ENCODE data around the gene FCAMR. TPM values are rescaled to one million over a fixed set of nuclear protein-coding genes. Genes with fewer than 3 reads are reported as not detected.

The FCAMR gene
- total RNA-seq, 2 donors from 2014 or later, result not detected

DNA sequence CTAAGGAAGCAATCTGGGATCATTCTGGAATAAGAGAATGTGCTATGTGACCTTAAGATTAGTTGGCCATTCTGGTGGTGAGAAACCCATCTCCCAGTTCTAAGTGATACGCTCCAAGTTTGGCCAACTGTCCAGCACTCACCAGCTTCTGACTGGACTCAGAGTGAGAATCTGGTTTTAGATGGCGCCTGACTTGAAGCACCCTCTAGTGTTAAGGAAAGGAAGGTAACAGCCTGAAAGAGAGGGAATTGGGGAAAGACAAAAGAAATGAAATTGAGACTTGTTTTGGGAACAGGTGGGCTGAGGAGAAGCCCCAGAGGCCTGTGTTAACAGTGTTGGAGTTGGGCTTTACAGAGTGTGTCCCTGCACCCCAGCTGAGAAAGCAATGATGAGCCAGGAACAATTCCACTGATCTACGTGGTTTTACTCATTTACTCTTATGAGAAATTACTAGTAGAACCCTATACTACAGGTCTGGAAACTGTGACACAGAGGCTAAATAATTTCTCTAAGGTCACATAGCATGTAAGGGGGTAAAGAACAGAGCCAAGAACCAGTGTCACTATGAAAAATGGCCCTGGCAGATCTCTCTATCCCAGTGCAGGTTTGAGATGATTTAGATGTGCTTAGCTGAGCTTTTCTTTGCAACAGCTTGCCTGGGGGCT lies 9.3 kb upstream of the FCAMR start:
- no peaks in the 10 kb centered on the region for H3K4me1 ChIP-seq
- H3K9me3 ChIP-seq, result no peaks in the 10 kb centered on the region
- no peaks in the 10 kb centered on the region for H3K36me3 ChIP-seq
- no peak overlapping the region for H3K27ac ChIP-seq
- no peak for DNase-seq (ENCODE audit: low spot score)
- H3K4me3 ChIP-seq, result no peak overlapping the region
- peak in 1 of 2 donors; percentile 42 for TF ChIP-seq CTCF (IDR thresholded peaks at IDR 0.05)
- H3K27me3 ChIP-seq, result no peaks in the 10 kb centered on the region

GRCh38 chr1:206978259-206978658 lies 8.0 kb upstream of the FCAMR start:
- Histone ChIP-seq H3K4me1 (no peaks in the 10 kb centered on the region), H3K27ac (no peak overlapping the region), H3K9me3 (no peaks in the 10 kb centered on the region), H3K36me3 (no peaks in the 10 kb centered on the region), H3K4me3 (no peak overlapping the region), H3K27me3 (no peaks in the 10 kb centered on the region)
- no peak for DNase-seq (ENCODE audit: low spot score)
- TF ChIP-seq CTCF (IDR thresholded peaks at IDR 0.05), result no peak

- H3K9me3 ChIP-seq, result no peaks in the 10 kb centered on the region
- no peak overlapping the region for H3K4me3 ChIP-seq
- no peaks in the 10 kb centered on the region for H3K27me3 ChIP-seq
- H3K4me1 ChIP-seq, result no peaks in the 10 kb centered on the region
- TF ChIP-seq CTCF (IDR thresholded peaks at IDR 0.05), result no peak
- H3K27ac ChIP-seq, result no peak overlapping the region
- DNase-seq (ENCODE audit: low spot score), result no peak
- H3K36me3 ChIP-seq, result no peaks in the 10 kb centered on the region
These were observed 5.0 kb upstream of the FCAMR start for GRCh38 chr1:206975306-206975705.

DNA sequence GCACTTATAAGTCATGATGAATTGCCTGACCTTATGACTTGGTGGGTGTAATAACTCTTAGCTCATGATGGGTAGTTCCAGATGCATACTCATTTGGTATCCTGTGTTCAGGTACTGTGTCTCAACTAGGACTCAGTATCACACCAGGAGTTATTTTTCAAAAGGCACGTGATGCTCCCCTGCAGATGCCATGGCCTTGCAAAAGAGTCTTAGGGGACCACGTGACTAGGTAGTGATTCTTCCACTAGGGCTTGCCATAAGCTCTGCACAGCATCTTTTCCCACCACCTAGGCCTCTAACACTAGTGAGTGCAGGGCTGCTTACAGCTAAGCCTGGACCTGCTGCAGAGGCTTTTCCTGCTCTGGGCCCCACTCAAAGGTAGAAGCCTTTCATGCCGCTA lies 3.9 kb upstream of the FCAMR start:
- Histone ChIP-seq H3K9me3 (no peaks in the 10 kb centered on the region), H3K4me1 (no peaks in the 10 kb centered on the region), H3K36me3 (no peaks in the 10 kb centered on the region), H3K27ac (no peak overlapping the region), H3K4me3 (no peak overlapping the region), H3K27me3 (no peaks in the 10 kb centered on the region)
- DNase-seq (ENCODE audit: low spot score), result peak; percentile 18
- no peak for TF ChIP-seq CTCF (IDR thresholded peaks at IDR 0.05)

DNA sequence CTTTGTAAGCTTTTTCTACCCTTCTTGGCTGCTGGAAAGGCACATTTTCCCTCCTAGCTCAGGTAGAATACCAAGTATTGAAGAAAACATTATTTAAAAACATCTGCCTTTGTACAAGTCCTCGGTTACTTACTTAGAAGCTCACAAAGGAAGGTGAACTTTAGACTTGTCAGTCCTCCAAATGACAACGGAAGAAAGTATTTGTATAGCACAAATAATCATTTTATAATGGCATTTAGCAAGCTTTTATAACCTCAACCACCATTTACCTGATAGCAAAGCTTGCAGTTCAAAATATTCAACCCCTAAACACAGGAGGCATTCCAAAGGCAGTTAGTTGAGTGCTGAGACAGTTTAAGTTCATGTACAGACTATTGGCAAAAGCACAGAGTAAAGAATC lies 2.5 kb upstream of the FCAMR start:
- Histone ChIP-seq H3K27me3 (no peaks in the 10 kb centered on the region), H3K4me1 (no peaks in the 10 kb centered on the region), H3K4me3 (no peak overlapping the region), H3K9me3 (no peaks in the 10 kb centered on the region), H3K27ac (no peak overlapping the region), H3K36me3 (no peaks in the 10 kb centered on the region)
- TF ChIP-seq CTCF (IDR thresholded peaks at IDR 0.05), result no peak
- no peak for DNase-seq (ENCODE audit: low spot score)

- Histone ChIP-seq H3K27me3 (no peaks in the 10 kb centered on the region), H3K27ac (no peak overlapping the region), H3K4me3 (no peak overlapping the region), H3K36me3 (no peaks in the 10 kb centered on the region), H3K4me1 (no peaks in the 10 kb centered on the region), H3K9me3 (no peaks in the 10 kb centered on the region)
- no peak for DNase-seq (ENCODE audit: low spot score)
- no peak for TF ChIP-seq CTCF (IDR thresholded peaks at IDR 0.05)
These were observed 882 bp upstream of the FCAMR start for GRCh38 chr1:206971029-206971655.
